Dermis blood vessel endothelial cell (primary cell): ENCODE measurements around the gene PPP4R4. TPM values are rescaled to one million over a fixed set of nuclear protein-coding genes. Genes with fewer than 3 reads are reported as not detected.
"Not testable (repeated sequence)": the region's sequence is repeated elsewhere in the genome, so short reads cannot be mapped to it uniquely, and the experiment has no call there.

Experiments used
- DNase-seq: peaks from one replicate; pipeline ENCODE4 v3.0.0; 2010
- total RNA-seq: library from RNA; depleted of rRNA; stranded (reverse); fragments of >200 nt; gene quantifications from 2 replicates; pipeline ENCODE4 v1.2.3, GENCODE V29; 2014

PPP4R4 gene
- total RNA-seq, 1 donor from 2014 or later = not detected

- DNase-seq = peak; percentile 15
Measured at GRCh38 chr14:94145902-94146527, 28.1 kb upstream of the PPP4R4 start.

- no peak for DNase-seq
Measured at GRCh38 chr14:94152676-94153075, 21.4 kb upstream of the PPP4R4 start.

GRCh38 chr14:94153750-94154342 is 20.3 kb upstream of the PPP4R4 start:
- no peak for DNase-seq

- not testable (repeated sequence) for DNase-seq
Measured at GRCh38 chr14:94156143-94156542, 18.0 kb upstream of the PPP4R4 start.

GRCh38 chr14:94157197-94157596 is 16.9 kb upstream of the PPP4R4 start:
- DNase-seq = no peak

- DNase-seq = no peak
Measured at GRCh38 chr14:94158239-94158883, 15.8 kb upstream of the PPP4R4 start.

- DNase-seq = no peak
Measured at GRCh38 chr14:94161058-94161457, 13.1 kb upstream of the PPP4R4 start.

GRCh38 chr14:94161981-94162380 is 12.1 kb upstream of the PPP4R4 start:
- DNase-seq = peak; percentile 7

- DNase-seq = no peak
Measured at GRCh38 chr14:94162466-94162865, 11.7 kb upstream of the PPP4R4 start.

- DNase-seq = no peak
Measured at GRCh38 chr14:94163796-94164195, 10.3 kb upstream of the PPP4R4 start.

- no peak for DNase-seq
Measured at GRCh38 chr14:94164685-94165431, 9.3 kb upstream of the PPP4R4 start.

- DNase-seq = no peak
Measured at GRCh38 chr14:94165744-94166143, 8.4 kb upstream of the PPP4R4 start.

GRCh38 chr14:94170136-94170535 is 4.0 kb upstream of the PPP4R4 start:
- DNase-seq = no peak

GRCh38 chr14:94171208-94171607 is 2.9 kb upstream of the PPP4R4 start:
- DNase-seq = no peak

- no peak for DNase-seq
Measured at GRCh38 chr14:94172545-94172944, 1.6 kb upstream of the PPP4R4 start.

GRCh38 chr14:94173471-94173884 is 644 bp upstream of the PPP4R4 start:
- no peak for DNase-seq

GRCh38 chr14:94174604-94175010 is 485 bp downstream of the PPP4R4 start:
- DNase-seq = no peak

- DNase-seq = no peak
Measured at GRCh38 chr14:94175011-94175745, 1.1 kb downstream of the PPP4R4 start.

- DNase-seq = no peak
Measured at GRCh38 chr14:94175747-94176146, 1.6 kb downstream of the PPP4R4 start.

GRCh38 chr14:94176808-94177207 is 2.7 kb downstream of the PPP4R4 start:
- DNase-seq = no peak

GRCh38 chr14:94177806-94178205 is 3.7 kb downstream of the PPP4R4 start:
- DNase-seq = no peak

- DNase-seq = no peak
Measured at GRCh38 chr14:94179244-94179643, 5.1 kb downstream of the PPP4R4 start.
